ENCODE data around the gene ATG101.

Gene ATG101

GRCh38 chr12:52058631-52059361 is 11.0 kb upstream of the ATG101 start:
- no peak for DNase-seq

GRCh38 chr12:52059582-52060497 is 9.9 kb upstream of the ATG101 start:
- DNase-seq = no peak

DNA sequence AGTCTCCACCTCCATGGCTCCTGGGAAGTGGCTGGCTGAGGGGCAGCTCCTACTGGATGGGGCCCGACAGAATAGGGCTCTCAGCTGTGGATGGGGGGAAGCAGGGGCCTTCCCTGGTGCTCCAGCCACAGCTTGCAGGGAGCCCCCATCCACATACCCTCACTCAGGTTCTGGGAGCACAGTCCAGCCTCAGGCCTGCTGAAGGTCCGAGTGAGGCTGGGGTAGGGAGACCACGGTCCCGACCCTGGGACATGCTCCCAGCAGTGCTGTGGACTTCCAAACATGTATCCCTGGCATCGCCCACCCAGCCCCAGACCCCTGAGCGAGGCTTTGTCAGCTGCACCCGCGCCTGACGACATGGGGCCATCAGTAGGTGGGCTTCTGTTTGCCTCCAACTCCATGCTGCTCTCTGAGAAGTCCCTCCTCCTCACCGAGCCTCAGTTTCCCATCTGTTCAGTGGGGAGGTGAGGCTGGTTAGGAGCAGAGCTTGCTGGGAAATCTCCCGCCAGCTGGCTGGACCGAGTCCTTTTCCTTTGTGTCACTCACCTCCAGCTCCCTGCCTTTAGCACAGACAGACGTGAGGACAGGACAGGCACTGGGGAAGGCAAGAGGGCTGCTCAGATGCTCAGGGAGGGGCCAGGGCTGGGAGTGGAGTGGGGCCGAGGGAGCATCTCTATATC is 9.1 kb upstream of the ATG101 start:
- DNase-seq = no peak

GRCh38 chr12:52061470-52062166 is 8.2 kb upstream of the ATG101 start:
- DNase-seq = no peak

- DNase-seq = no peak
Observed at GRCh38 chr12:52062167-52063081, 7.4 kb upstream of the ATG101 start.

- DNase-seq = no peak
Observed at GRCh38 chr12:52063082-52063924, 6.5 kb upstream of the ATG101 start.

GRCh38 chr12:52063981-52064649 is 5.7 kb upstream of the ATG101 start:
- DNase-seq = no peak

GRCh38 chr12:52066346-52067080 is 3.3 kb upstream of the ATG101 start:
- no peak for DNase-seq

DNA sequence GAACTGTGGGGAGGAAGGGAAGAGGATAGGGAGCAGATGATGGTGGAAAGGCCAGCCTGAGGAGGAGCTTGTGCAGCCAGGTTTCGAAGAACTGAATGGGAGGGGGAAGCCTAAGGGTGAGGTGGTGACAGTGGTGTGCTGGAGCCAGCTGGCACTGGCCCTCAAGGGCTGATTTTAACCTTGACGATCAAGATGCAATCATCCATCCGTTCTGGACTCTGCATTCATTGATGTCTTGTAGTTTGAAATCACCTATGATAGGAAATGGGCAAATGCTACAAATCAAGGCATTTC is 2.8 kb upstream of the ATG101 start:
- DNase-seq = no peak

DNA sequence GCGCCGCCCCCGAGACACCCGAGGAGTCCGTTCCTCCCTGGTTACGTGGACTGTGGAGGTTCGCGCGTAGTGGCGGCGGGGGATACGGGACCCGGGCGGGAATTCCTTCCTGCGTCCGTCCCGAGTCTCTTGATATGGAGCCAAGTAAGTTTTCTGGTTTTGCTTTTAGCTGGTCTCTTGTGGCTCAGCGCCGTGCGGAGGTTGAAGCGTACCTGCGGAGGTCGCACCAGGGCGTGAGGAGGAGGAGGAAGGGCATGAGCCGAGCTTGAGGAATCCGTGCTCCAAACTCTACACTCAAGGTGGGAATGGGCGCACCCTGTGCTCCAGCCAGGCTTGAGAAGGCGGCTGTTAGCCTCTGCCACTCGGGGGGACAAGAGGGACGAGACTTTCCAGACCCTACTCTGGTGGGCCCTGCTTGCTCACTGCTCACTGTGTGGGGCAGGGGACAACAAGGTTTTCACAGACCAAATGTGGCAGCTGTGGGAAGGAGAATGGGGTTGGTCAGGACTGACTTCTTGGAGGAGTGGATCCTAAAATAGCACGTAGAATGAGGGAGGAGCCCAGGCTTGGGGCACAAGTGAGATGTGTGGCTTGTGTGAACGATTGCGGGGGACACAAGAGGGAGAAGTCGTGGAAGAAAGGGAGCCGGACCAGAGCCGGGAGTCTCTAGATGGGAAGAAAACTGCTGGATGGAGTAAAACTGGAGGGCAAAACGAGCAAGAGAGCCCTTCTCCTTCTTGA is 577 bp downstream of the ATG101 start:
- no peak for DNase-seq

DNA sequence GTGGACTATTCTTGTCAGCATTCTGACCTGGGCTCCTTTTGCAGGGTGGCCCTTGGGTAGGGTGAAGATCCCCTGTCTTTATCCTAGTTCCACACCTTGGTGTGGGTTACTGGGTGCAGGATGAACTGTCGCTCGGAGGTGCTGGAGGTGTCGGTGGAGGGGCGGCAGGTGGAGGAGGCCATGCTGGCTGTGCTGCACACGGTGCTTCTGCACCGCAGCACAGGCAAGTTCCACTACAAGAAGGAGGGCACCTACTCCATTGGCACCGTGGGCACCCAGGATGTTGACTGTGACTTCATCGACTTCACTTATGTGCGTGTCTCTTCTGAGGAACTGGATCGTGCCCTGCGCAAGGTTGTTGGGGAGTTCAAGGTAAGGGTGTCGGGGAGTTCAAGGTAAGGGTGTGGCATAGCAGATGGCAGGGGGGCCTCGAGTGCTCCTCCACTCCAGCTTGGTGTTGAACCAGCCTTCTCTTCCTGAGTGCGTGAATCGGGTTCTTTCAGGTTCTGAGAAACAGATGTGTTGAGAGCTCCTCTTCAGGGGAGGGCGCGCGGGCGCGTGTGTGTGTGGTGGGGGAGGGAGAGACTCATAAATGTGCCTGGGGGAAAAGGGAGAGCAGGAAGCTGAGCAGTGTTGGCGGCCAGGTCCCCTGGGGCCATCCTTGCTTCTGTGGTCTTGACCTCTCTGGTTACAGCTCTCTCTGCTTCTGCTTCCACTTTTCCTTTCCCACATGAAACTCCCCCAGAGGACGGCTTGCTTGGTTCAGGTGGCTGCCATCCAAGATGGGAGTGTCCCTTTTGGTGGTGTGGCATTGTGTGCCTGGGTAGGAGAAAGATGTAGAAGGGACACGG is 4.0 kb downstream of the ATG101 start:
- no peak for DNase-seq

DNA sequence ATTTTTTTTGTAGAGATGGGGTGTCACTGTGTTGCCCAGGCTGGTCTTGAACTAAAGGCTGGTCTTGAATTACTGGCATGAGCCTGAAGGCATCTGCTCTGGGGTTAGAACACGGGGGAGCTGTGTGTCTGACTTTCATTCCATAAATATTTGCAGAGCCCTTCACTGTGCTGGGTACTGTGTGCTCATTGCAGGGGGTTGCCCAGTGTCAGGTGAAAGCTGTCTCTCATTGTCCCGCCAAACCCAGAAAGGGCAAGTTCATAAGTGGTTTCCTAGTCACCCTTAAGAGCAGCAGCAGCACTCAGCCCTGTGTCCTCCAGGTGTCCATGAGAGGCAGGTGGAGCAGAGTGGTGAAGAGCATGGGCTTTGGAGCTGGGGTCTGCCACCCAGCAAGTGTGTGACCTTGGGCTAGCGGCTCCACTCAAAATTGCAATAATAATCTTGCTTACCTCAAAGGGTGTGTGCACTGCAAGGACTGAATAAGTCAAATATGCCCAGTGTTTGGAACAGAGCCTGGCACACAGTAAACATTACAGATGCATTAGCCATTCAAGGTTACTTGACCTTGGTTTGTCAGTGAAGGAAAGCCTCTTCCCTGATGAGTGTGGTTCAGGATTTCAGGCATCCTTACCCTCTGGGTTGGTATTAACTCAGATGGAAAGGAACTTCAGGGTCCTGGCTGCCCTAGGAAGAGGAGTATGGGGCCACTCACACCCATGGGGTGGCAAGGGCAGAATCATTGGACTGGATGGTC is 5.4 kb downstream of the ATG101 start:
- no peak for DNase-seq

DNA sequence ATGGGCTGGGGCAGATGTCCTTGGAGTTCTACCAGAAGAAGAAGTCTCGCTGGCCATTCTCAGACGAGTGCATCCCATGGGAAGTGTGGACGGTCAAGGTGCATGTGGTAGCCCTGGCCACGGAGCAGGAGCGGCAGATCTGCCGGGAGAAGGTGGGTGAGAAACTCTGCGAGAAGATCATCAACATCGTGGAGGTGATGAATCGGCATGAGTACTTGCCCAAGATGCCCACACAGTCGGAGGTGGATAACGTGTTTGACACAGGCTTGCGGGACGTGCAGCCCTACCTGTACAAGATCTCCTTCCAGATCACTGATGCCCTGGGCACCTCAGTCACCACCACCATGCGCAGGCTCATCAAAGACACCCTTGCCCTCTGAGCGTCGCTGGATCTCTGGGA is 7.0 kb downstream of the ATG101 start:
- no peak for DNase-seq

- DNase-seq = no peak
Observed at GRCh38 chr12:52078276-52078675, 8.5 kb downstream of the ATG101 start.

- DNase-seq = no peak
Observed at GRCh38 chr12:52079576-52080402, 10.0 kb downstream of the ATG101 start, which contains the start of gene SMIM41. SMIM41 (plus strand) TSS chr12:52079704; CDS start chr12:52079780, 76 bp downstream.
